Midbrain (tissue), 1 donor: Measurements from ENCODE around the gene XPO4.
A peak's percentile ranks its signal among the peaks of the same experiment; 100 is the strongest.
"Not testable (repeated sequence)": the region's sequence is repeated elsewhere in the genome, so short reads cannot be mapped to it uniquely, and the experiment has no call there.

Source experiments
- DNase-seq: peaks from one replicate; lab custom pipeline; 2025; lab: John Stamatoyannopoulos, UW

Gene XPO4

DNA sequence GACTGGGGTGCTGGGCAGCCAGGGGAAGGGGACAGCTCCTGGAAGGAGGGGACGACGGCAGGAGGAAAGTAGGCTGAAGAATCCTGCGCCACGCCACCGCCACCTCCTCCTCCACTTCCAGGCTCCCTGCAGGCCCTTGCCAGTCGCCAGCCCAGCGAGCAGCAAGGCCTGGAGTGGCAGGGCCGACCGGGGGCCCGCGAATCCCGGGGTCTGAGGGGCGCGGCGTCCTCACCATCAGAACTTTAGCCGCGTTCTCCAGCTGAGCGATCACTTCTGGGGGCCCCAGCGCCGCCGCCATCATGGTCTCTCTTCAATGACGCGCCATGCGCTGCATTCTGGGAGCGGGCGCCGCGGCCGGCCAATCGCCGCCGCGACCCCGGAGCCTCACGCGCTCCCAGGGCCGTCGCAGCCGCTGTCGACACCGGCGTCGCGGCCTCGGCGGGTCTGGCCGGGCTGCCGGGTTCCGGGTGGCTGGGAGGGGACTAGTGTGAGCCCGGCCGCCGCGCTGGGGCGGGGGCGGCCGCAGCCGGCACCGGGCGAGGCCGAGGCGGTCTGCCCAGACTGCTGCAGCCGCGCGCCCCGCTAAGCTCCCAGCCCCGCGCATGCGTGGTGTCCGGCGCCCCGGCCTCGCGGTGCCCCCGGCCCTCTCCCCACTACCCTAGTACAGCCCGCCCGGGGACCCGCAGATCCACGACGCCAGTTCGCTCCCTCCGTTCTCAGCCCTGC is at the start of gene XPO4:
Gene XPO4, minus strand, starts transcription at position 309 of the 726 bp plus-strand sequence. Its CDS starts 8 bp downstream, at position 301.
- DNase-seq: peak; percentile 73

DNA sequence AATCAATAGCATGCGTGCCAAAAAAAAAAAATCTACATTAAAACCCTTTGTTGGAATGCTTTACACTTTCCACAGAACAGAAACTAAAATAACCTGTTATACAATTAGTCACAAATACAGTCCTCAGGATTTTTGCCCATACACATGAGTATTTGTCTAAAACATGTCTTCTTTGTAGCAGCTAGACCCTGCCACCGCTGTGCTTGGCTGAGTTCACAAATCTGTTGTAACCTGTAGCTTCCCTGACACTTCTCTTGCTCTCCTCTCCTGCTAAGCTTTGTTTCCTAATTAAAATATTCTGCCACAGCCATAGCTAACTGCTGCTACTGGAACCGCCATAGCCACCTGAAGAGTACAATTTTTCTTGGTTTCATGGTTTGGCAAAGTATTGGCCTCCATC is 45.5 kb upstream of the XPO4 start:
- not testable (repeated sequence) for DNase-seq

DNA sequence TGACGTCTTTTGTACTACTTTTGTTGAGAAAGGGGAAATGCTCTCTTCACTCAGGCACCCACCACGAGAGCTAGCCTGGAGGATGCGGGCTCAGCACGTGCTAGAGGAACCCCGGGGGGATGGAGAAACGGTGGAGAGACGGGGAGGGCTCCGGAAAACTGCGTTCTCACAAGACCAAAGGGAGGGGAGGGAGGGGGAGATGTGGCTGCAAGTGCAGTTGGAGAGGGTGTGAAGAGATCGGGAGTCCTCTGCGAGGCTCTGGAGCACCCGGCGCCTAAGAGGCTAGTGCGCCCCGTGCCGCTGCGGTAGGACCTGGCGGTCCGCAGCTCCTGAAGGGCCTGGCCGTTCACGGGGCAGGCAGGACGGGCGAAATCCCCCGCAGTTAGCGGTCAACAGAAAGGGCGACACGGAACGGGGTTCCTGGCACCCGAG is 43.4 kb upstream of the XPO4 start:
- no peak for DNase-seq

DNA sequence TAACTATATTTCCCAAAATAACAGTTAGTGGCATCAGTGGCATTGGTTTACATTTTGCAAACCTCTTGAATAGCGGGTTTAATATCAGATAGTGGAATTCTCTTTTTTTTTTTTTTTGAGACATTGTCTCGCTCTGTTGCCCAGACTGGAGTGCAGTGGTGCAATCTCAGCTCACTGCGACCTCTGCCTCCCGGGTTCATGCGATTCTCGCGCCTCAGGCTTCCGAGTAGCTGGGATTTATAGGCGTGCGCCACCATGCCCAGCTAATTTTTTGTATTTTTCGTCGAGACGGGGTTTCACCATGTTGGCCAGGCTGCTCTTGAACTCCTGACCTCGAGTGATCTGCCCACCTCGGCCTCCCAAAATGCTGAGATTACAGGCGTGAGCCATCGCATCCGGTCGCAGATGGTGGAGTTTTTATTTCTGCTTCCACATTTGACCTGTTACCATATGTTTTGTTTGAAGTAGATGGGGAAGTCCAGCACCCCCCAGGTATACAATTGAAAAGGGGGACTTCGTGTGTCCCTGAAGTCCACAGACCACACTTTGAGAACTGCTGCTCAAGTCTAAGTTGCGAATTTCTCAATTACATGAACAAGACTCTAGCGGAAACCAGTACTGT is 40.5 kb upstream of the XPO4 start:
- DNase-seq: no peak

DNA sequence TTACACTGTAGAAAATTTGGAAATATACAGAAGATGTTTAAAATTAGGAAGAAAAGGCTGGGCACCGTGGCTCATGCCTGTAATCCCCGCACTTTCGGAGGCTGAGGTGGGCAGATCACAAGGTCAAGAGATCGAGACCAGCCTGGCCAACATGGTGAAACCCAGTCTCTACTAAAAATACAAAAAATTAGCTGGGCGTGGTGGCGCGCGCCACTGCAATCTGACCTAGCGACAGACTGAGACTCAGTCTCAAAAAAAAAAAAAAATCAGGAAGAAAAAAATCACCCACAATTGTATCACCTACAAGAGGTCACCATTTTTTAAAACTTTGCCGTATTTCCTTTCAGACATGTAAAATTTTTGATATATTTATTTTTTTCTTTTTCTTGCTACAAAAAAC is 38.0 kb upstream of the XPO4 start:
- not testable (repeated sequence) for DNase-seq

DNA sequence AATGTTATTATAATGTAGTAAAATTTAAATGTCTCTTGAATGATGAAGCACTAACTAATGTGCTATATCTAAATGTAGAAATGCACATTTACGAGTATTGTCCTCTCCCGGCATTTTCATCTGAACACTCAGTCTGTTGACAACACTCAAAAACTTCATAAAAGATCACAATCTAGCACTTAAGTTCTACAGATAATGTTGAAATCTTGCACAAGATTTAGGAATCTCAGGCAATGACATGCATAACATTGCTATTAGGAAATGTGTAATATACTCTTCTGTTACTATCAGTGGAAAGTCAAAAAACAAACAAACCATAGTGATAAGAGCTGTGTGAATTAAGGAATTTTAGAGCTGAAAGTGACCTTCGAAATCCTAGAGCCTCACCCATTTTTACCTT is 37.5 kb upstream of the XPO4 start:
- DNase-seq: no peak

DNA sequence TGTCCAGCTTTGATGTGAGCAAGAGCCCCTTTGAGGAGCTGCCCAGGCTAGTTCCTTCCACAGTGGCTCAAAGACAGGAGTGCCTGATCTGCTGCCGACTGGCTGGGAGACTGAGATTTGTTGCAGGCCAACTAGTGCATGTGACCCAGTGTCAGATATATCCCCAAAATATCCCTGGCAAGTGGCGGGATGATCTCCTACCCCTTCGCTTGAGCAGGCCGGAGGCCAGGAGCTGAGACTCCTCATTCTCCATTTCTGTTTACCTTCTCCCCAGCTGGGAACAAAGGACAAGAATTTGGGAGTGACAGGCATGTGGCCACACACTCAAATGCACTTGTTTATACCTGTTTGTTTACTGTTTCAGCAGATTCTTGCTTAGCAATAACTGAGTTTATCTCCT is 37.1 kb upstream of the XPO4 start:
- DNase-seq: no peak

DNA sequence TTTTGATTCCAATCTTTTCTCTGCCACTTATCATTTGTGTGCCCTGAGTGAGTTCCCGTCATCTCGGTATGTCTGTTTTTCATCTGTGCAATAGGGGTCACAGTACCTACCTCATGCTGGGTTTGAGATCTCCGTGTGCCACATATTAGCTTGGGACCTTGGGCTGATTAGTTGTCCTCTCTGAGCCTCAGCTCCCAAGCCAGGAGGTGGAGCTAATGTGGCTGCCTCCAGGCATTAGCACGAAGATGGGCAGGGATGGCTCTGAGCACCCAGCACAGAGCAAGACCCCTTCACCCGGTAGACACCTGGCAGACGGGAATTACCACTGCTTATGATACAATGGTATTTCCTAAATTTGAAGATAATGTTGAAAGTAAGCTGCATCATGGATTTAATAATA is 35.8 kb upstream of the XPO4 start:
- DNase-seq: no peak

DNA sequence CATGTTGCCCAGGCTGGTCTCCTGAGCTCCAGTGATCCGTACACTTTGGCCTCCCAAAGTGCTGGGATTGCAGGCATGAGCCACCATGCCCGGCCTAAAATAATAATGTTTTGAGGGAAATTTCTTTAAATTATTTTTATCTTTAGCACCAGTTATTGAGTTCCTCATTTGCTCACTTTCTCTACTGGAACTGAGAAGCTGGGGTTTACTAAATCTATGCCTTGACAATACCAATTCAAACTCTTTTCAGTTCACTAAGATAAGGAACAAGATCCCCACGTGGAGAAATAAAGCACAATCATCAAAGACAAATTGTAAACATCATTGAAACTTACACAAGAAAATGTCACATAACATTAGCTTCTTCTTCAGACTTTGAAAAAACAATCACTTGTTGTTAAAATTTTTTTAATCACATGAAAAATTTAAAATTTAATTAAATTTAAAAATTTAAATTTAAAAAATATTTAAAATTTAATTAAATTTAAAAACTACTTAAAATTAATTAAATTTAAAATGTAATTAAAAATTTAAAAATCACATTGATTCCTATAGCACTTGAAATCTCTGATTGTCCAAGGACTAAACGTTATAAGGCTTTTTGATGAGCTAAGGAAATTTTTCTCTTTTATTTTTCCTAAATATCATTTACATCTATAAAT is 25.2 kb upstream of the XPO4 start:
- DNase-seq: no peak

DNA sequence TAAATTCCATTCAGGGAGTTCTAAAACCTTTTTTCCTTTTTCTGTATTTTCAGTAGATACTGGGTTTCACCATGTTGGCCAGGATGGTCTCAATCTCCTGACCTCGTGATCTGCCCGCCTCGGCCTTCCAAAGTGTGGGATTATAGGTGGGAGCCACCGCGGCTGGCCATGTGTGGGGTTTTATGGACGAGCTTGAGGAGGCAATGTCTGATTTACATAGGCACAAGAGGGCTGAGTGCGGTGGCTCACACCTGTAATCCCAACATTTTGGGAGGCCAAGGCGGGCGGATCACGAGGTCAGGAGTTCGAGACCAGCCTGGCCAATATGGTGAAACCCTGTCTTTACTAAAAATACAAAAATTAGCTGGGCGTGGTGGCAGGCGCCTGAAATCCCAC is 22.8 kb upstream of the XPO4 start:
- DNase-seq: not testable (repeated sequence)

DNA sequence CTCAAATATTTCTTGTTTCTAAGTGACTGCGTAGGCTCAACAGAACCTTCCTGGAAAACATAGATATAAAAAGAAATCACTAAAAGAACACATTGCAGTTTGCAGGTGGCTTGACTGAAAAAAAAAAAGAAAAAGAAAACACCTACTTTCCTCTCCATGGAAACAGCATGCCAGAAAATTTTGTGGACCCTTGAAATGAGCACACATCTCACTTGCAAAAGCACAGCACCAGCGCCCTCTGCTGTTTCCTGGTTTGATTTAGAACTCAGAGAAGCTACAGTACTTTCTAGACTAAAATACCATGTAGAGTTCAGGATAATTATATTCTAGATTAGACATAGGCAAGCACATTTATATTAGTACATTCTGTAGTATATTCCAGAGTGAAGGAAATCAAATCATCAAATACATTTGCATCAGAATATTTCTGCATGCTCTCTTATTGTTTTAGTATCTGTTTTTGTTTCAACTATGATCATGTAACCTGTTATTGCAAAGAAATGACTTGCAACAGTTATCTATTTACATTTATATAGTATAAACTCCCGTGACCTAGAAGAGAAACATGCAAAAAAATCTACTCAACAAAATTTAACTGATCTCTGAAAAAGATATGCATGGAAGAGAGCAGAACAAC is 22.3 kb upstream of the XPO4 start:
- DNase-seq: peak; percentile 76

DNA sequence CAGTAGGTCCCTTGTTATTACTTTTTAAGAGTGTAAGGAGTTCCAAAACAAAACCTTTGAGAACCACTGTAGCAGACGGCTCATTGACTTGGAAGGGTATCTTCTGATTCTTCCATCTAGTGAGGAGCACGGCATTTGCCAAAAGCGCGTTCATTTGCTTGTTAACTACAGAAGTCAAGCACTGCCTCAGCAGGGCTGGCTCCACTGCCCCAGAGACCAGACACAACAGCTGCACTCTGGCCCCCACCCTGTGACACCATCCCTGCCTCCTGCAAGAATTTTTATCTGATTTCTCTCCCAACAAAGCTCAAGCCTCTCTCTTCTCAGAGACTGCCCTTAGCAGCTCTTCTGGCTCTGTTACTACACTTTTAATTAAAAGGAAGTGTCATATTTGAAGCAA is 20.7 kb upstream of the XPO4 start:
- no peak for DNase-seq

DNA sequence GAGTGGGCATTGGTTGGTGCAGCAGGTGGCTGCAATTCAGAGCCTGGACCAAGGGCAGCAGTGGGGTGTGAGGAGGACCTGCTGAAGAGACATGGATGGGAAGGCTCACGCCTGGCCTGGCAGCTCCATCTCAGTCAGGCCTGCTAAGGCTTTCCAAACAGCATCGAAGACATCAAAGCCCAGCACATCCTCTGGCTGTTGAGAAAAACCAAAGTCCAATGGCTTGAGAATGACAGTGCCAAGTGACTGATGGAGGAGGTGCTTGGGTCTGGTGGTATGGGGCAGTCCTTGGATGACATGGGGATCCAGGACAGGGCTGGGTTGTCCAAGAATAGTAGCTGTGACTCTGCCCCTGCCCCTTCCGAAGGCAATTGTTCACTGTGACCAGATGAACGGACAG is 19.0 kb upstream of the XPO4 start:
- DNase-seq: no peak

DNA sequence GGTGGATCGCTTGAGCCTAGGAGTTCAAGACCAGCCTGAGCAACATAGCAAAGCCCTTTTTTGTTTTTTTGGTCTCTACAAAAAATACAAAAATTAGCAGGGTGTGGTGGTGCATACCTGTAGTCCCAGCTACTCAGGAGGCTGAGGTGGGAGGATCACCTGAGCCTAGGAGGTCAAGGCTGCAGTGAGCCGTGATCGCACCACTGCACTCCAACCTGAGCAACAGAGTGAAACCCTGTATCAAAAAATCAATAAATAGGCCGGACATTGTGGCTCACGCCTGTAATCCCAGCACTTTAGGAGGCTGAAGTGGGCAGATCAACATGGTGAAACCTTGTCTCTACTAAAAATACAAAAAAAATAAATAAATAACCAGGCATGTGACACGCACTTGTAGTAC is 13.1 kb upstream of the XPO4 start:
- DNase-seq: not testable (repeated sequence)

DNA sequence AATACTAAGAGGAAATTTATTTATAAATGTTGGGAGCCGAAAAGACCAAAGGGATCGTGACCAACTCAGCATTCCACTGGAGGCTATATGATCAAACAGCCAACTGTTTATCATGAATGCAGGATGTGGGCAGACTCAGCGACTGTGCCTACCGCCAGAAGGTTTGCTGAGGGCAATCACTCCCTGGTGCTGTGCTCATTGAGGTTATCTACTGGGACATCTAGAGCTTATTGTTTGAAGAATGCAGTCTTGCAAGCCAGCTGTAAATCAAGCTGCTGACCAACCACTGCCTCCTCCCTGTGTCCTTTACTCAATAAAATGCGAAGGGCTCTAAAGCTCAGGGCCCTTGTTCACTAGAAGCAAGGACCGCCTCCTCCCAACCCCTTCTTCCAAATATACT is 8.5 kb upstream of the XPO4 start:
- DNase-seq: no peak

DNA sequence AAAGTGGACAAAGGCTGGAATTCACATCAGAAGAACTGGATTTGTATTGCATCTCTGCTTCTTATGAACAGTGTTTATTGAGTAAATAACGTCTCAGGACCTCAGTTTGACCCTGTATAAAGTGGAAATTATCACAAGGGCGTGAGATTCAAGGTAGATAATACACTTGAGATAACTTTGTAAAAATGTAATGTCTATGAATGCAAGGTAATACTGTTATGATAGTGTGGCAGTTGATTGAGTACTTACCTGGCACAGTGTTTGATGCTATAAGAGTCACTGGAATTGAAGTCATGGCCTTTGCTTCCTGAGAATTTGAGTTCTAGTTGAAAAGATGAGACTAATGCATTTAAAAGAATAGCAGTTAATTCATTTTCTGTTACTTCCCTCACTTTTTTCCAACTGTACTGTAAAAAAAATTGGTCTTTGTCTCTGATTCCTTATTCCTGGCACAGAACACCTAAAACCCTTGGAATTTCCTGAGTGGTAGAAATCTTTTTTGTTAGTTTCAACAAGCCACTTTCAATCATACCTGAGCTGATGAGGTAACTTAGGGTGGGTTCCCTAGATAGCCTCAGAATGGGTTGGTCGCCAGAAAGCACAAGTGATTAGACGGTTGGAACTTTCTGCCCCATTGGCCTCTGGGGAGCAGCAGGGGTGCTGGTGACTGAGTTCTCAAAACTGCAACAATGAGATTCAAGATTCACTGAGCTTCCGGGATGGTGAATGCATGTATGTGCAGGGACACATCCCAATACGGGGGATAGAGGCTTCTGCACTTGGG is 6.4 kb upstream of the XPO4 start:
- DNase-seq: no peak

DNA sequence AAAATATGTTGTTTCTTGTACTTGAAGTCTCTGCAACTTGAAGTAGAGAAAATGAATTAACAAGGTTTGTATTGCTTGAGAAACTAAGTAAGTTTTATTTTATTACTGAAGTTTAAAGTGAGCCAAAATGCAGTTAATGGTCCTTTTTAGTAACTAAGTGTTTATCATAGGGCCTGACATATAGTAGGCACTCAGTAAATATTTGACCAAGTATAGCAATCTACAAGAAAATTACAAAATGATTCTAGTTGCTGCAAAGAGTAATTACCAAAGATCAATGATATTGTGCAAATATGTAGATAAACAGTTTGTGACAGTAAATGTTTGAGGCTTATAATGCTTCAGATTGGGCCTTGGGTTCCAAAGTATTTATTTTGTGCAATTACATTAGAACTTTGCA is 2.4 kb upstream of the XPO4 start:
- no peak for DNase-seq

DNA sequence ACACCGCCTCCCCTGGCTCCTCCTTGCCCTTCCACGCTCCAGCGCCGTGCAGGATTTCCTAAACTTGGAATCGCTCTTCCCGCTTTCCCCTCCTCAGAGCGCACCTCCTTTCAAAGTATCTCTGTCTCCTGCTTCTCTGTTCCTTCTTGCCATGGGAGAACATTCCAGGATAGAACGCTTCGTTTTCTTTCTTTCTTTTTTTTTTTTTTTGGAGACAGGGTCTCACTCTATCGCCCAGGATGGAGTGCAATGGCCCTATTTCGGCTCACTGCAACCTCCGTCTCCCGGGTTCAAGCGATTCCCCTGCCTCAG is 574 bp upstream of the XPO4 start:
- DNase-seq: no peak

DNA sequence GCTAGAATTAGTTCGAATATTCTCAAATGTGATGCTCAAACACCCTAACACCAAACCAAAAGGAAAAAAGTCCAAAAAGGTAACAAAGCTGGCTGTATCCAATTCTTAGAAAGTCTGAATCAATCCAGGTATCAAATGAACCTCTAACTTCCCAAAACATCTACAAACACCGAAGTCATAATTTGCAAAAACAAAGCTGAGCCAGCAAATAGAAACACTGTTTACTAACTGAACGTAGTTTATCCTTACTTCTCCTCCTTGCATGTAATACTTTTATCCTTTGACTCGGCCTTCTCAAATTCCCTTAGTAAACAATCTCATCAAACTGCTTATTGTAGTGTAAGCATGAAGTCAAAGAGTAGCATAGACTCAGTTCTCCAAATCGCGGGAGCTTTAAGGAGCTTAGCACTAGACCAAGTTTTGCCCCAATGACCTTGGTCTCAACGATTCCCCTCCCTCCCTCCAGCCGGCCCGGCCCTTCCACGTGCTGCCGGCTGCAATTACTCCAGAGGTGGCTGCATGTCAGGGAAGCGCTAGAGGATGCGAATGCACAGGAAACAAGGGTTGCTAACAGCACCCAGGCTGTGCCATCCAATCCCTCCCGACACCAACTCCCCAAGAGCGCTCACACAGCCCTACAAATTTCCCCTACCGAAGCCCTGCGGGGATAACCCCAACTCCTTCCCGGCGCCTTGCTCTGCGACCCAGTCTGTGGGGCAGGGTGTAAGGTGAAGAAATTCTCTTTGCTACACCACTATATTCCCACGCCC is 693 bp downstream of the XPO4 start:
- no peak for DNase-seq

DNA sequence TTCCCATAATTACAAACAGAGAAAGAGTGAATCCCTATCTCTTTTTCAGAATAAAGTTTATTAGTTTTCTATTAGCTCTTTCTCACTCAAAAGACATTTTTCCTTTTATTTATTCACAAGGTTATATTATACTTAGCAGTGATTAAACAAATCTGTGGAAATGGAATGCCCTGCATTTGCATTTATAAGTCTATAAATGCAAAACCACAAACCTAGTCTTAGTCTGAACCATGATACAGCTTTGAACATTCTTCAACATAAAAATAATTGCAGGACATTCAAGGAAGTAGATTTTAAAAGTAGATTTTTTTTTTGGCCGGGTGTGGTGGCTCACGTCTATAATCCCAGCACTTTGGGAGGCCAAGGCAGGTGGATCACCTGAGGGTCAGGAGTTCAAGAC is 8.3 kb downstream of the XPO4 start:
- DNase-seq: no peak

DNA sequence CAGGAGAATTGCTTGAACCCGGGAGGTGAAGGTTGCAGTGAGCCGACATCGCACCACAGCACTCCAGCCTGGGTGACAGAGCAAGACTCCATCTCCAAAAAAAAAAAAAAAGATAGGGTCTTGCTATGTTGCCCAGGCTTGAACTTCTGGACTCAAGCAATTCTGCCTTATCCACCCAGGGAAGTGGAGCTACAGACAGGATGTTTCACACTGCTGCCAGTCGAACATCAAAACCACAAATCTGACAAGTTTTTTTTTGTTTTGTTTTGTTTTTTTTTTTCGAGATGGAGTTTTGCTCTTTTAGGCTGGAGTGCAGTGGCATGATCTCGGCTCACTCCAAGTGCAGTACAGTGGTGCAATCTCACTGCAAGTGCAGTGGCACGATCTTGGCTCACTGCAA is 10.8 kb downstream of the XPO4 start:
- DNase-seq: no peak
